HUES64 (cell line): ENCODE data around the gene ABCA4.

Experiments
- H3K27ac ChIP-seq: 2 replicates; pipeline ENCODE4 v1.7.0; 2013; ENCODE audit warnings: low read depth, low read length, inconsistent platforms
- H3K27me3 ChIP-seq: 2 replicates; pipeline ENCODE4 v1.6.1; 2013; ENCODE audit warnings: mild to moderate bottlenecking, low read length; ENCODE audit not compliant: insufficient read depth
- H3K36me3 ChIP-seq: 2 replicates; pipeline ENCODE4 v1.6.1; 2013; ENCODE audit warnings: mild to moderate bottlenecking, low read length; ENCODE audit not compliant: insufficient read depth
- H3K4me1 ChIP-seq: 2 replicates; pipeline ENCODE4 v1.6.1; 2013; ENCODE audit warnings: mild to moderate bottlenecking, low read length, moderate library complexity; ENCODE audit not compliant: insufficient read depth
- H3K4me3 ChIP-seq: 2 replicates; pipeline ENCODE4 v1.5.1; 2013; ENCODE audit warnings: mild to moderate bottlenecking, low read length, moderate library complexity
- H3K9ac ChIP-seq: 2 replicates; pipeline ENCODE4 v1.6.1; 2013; ENCODE audit warnings: mild to moderate bottlenecking, low read depth, low read length
- H3K9me3 ChIP-seq: 2 replicates; pipeline ENCODE4 v1.6.1; 2013; ENCODE audit warnings: low read depth, low read length; ENCODE audit not compliant: insufficient read depth
- whole genome bisulfite sequencing: fragments of 150-250, 120-280 bp; methylation state at CpG from one replicate; pipeline ENCODE4 v1.1.7; 2013; ENCODE audit warnings: missing lambda C conversion rate; 5-methylcytosine and 5-hydroxymethylcytosine counted together

ABCA4 gene

GRCh38 chr1:93988634-93989350 is 132.2 kb downstream of the ABCA4 start:
- WGBS, result 91% methylated on average over 3 of the region's 3 CpGs
- no peak overlapping the region for H3K27ac ChIP-seq
- H3K27me3 ChIP-seq, result no peaks in the 10 kb centered on the region
- H3K9me3 ChIP-seq, result no peaks in the 10 kb centered on the region
- H3K9ac ChIP-seq, result no peak overlapping the region
- no peaks in the 10 kb centered on the region for H3K36me3 ChIP-seq
- H3K4me1 ChIP-seq, result no peaks in the 10 kb centered on the region
- H3K4me3 ChIP-seq, result no peak overlapping the region

- H3K27ac ChIP-seq, result no peak overlapping the region
- no peak overlapping the region for H3K9ac ChIP-seq
- H3K4me3 ChIP-seq, result no peak overlapping the region
- no peaks in the 10 kb centered on the region for H3K9me3 ChIP-seq
- no peaks in the 10 kb centered on the region for H3K4me1 ChIP-seq
- WGBS, result 100% methylated on average over 1 of the region's 1 CpG
- no peaks in the 10 kb centered on the region for H3K27me3 ChIP-seq
- H3K36me3 ChIP-seq, result no peaks in the 10 kb centered on the region
Measured at GRCh38 chr1:93981274-93981667, 139.7 kb downstream of the ABCA4 start.

- Histone ChIP-seq H3K36me3 (no peaks in the 10 kb centered on the region), H3K9me3 (no peaks in the 10 kb centered on the region), H3K27ac (no peak overlapping the region), H3K4me3 (no peak overlapping the region), H3K4me1 (no peaks in the 10 kb centered on the region), H3K27me3 (no peaks in the 10 kb centered on the region), H3K9ac (no peak overlapping the region)
- WGBS, result 87% methylated on average over 7 of the region's 10 CpGs
Measured at GRCh38 chr1:93980320-93981273, 140.4 kb downstream of the ABCA4 start.

- H3K27me3 ChIP-seq, result no peaks in the 10 kb centered on the region
- 93% methylated on average over 4 of the region's 4 CpGs for WGBS
- H3K27ac ChIP-seq, result no peak overlapping the region
- H3K9me3 ChIP-seq, result no peaks in the 10 kb centered on the region
- H3K9ac ChIP-seq, result no peak overlapping the region
- H3K4me1 ChIP-seq, result no peaks in the 10 kb centered on the region
- no peak overlapping the region for H3K4me3 ChIP-seq
- H3K36me3 ChIP-seq, result no peaks in the 10 kb centered on the region
Measured at GRCh38 chr1:93979718-93980319, 141.1 kb downstream of the ABCA4 start.

GRCh38 chr1:93979040-93979717 is 141.8 kb downstream of the ABCA4 start:
- 80% methylated on average over 7 of the region's 7 CpGs for WGBS
- no peak overlapping the region for H3K27ac ChIP-seq

GRCh38 chr1:93977598-93977945 is 143.4 kb downstream of the ABCA4 start:
- no peaks in the 10 kb centered on the region for H3K36me3 ChIP-seq
- H3K27ac ChIP-seq, result no peak overlapping the region
- no peaks in the 10 kb centered on the region for H3K27me3 ChIP-seq
- no peaks in the 10 kb centered on the region for H3K9me3 ChIP-seq
- H3K4me3 ChIP-seq, result no peak overlapping the region
- WGBS, result 93% methylated on average over 1 of the region's 1 CpG
- H3K4me1 ChIP-seq, result no peaks in the 10 kb centered on the region
- no peak overlapping the region for H3K9ac ChIP-seq

More at GRCh38 chr1:93979040-93979717, 141.8 kb downstream of the ABCA4 start:
- Histone ChIP-seq H3K36me3 (no peaks in the 10 kb centered on the region), H3K4me1 (no peaks in the 10 kb centered on the region), H3K9me3 (no peaks in the 10 kb centered on the region), H3K27me3 (no peaks in the 10 kb centered on the region), H3K9ac (no peak overlapping the region), H3K4me3 (no peak overlapping the region)

- Histone ChIP-seq H3K9me3 (no peaks in the 10 kb centered on the region), H3K27ac (no peak overlapping the region), H3K4me1 (no peaks in the 10 kb centered on the region), H3K27me3 (no peaks in the 10 kb centered on the region), H3K4me3 (no peak overlapping the region), H3K36me3 (no peaks in the 10 kb centered on the region), H3K9ac (no peak overlapping the region)
Measured at GRCh38 chr1:93976711-93977597, 144.0 kb downstream of the ABCA4 start.

- Histone ChIP-seq H3K9ac (no peak overlapping the region), H3K9me3 (no peaks in the 10 kb centered on the region), H3K4me1 (no peaks in the 10 kb centered on the region), H3K4me3 (no peak overlapping the region), H3K36me3 (no peaks in the 10 kb centered on the region), H3K27ac (no peak overlapping the region), H3K27me3 (no peaks in the 10 kb centered on the region)
- WGBS, result 77% methylated on average over 2 of the region's 2 CpGs
Measured at GRCh38 chr1:93976291-93976690, 144.7 kb downstream of the ABCA4 start.

- 93% methylated on average over 2 of the region's 2 CpGs for WGBS
- no peaks in the 10 kb centered on the region for H3K9me3 ChIP-seq
- no peak overlapping the region for H3K27ac ChIP-seq
- H3K4me3 ChIP-seq, result no peak overlapping the region
- H3K27me3 ChIP-seq, result no peaks in the 10 kb centered on the region
- H3K9ac ChIP-seq, result no peak overlapping the region
- H3K36me3 ChIP-seq, result no peaks in the 10 kb centered on the region
- H3K4me1 ChIP-seq, result no peaks in the 10 kb centered on the region
Measured at GRCh38 chr1:93972341-93972740, 148.6 kb downstream of the ABCA4 start.

GRCh38 chr1:93969887-93970286 is 151.1 kb downstream of the ABCA4 start:
- Histone ChIP-seq H3K27me3 (no peaks in the 10 kb centered on the region), H3K9me3 (no peaks in the 10 kb centered on the region), H3K4me1 (no peaks in the 10 kb centered on the region), H3K27ac (no peak overlapping the region), H3K4me3 (no peak overlapping the region), H3K9ac (no peak overlapping the region), H3K36me3 (no peaks in the 10 kb centered on the region)
- WGBS, result 92% methylated on average over 3 of the region's 3 CpGs
